GM12875 (cell line): ENCODE results near the gene TXLNB.
"Not testable (repeated sequence)": the region's sequence is repeated elsewhere in the genome, so short reads cannot be mapped to it uniquely, and the experiment has no call there.

Source experiments
- H3K4me3 ChIP-seq: one replicate; pipeline ENCODE4 v1.5.1; 2011; ENCODE audit warnings: low read depth, low read length, control low read depth
- TF ChIP-seq, protein P1 (sequence below): IDR thresholded peaks from 2 replicates; pipeline ENCODE4 v1.5.1; 2011; ENCODE audit warnings: low read depth, mild to moderate bottlenecking, control low read depth, inconsistent platforms, low read length, moderate library complexity, borderline replicate concordance; ENCODE audit not compliant: insufficient read depth

Gene TXLNB

DNA sequence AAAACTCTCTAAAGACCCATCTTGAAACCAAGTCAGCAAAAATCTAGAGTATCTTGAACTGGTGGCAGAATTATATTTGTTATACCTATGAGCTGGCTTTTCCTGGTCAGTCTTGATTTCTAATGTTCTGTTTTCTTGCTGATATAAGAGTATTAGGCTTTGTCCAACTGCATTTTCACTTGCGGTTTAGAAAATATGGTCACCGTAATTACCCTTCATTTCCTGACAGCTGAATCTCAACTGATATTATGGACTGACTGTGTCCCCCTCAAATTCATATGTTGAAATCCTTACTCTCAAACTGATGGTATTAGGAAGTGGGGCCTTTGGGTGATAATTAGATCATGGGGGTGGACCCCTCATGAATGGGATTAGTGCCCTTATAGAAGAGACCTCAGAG, 72.1 kb downstream of the TXLNB start:
- H3K4me3 ChIP-seq = no peak overlapping the region
- TF ChIP-seq, protein P1, sequence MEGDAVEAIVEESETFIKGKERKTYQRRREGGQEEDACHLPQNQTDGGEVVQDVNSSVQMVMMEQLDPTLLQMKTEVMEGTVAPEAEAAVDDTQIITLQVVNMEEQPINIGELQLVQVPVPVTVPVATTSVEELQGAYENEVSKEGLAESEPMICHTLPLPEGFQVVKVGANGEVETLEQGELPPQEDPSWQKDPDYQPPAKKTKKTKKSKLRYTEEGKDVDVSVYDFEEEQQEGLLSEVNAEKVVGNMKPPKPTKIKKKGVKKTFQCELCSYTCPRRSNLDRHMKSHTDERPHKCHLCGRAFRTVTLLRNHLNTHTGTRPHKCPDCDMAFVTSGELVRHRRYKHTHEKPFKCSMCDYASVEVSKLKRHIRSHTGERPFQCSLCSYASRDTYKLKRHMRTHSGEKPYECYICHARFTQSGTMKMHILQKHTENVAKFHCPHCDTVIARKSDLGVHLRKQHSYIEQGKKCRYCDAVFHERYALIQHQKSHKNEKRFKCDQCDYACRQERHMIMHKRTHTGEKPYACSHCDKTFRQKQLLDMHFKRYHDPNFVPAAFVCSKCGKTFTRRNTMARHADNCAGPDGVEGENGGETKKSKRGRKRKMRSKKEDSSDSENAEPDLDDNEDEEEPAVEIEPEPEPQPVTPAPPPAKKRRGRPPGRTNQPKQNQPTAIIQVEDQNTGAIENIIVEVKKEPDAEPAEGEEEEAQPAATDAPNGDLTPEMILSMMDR = no peak

DNA sequence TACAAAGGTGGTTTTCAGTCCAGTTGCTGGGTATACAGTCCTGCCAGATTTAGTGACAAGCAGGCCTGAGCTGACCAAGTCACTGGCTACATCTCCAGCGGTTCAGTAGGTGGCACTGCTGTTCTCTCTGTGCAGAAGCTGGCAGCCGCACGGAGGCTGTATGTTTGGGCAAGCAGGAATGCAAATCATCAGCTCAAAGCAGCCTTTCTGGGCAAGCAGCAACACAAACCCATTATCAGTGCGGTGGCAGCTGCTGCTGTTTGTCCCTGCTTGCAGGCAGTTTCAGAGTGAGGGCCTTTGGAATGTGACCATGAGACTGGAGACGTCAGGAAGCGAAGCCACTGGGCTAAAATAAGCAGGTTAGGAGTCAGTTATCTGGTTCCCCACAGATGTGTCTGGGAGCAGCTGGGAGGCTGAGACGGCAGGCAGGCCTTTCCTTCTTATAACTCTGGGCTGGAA, 72.5 kb downstream of the TXLNB start:
- H3K4me3 ChIP-seq = no peak overlapping the region

DNA sequence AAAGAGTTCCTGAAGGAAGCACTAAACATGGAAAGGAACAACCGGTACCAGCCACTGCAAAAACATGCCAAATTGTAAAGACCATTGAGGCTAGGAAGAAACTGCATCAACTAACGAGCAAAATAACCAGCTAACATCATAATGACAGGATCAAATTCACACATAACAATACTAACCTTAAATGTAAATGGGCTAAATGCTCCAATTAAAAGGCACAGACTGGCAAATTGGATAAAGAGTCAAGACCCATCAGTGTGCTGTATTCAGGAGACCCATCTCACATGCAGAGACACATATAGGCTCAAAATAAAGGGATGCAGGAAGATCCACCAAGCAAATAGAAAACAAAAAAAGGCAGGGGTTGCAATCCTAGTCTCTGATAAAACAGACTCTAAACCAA, 79.3 kb downstream of the TXLNB start:
- not testable (repeated sequence) for H3K4me3 ChIP-seq

More for the DNA sequence above, 72.5 kb downstream of the TXLNB start:
- TF ChIP-seq, protein P1 = peak; percentile 82

DNA sequence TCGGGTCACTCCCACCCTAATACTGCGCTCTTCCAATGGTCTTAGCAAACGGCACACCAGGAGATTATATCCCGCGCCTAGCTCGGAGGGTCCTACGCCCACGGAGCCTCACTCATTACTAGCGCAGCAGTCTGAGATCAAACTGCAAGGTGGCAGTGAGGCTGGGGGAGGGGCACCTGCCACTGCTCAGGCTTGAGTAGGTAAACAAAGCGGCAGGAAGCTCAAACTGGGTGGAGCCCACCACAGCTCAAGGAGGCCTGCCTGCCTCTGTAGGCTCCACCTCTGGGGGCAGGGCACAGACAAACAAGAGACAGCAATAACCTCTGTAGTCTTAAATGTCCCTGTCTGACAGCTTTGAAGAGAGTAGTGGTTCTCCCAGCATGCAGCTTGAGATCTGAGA, 81.0 kb downstream of the TXLNB start:
- H3K4me3 ChIP-seq = not testable (repeated sequence)

DNA sequence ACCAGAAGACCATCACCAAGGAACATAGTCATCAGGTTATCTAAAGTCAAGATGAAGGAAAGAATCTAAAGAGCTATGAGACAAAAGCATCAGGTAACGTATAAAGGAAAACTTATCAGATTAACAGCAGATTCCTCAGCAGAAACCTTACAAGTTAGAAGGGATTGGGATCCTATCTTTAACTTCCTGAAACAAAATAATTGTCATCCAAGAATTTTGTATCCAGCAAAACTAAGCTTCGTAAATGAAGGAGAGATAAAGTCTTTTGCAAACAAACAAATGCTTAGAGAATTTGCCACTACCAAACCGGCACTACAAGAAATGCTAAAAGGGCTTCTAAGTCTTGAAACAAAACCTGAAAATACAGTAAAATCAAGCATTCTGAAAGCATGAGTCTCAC, 86.0 kb downstream of the TXLNB start:
- TF ChIP-seq, protein P1 = no peak
- H3K4me3 ChIP-seq = no peak overlapping the region

DNA sequence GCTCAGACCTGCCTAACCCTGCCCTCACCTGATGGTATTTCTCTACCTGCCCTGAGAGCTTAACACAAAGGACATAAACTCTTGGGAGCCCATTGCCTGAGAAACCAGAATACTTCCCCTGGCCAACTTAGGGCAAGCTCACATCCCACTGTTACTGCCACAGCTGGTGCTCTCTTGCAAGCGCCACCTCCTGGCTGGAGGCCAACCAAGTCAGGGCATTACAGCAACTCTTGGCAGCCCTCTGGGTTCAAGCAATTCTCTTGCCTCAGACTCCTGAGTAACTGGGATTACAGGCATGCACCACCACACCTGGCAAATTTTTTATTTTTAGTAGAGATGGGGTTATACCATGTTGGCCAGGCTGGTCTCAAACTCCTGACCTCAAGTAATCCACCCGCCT, 86.8 kb downstream of the TXLNB start:
- H3K4me3 ChIP-seq = no peak overlapping the region
- TF ChIP-seq, protein P1 = no peak

DNA sequence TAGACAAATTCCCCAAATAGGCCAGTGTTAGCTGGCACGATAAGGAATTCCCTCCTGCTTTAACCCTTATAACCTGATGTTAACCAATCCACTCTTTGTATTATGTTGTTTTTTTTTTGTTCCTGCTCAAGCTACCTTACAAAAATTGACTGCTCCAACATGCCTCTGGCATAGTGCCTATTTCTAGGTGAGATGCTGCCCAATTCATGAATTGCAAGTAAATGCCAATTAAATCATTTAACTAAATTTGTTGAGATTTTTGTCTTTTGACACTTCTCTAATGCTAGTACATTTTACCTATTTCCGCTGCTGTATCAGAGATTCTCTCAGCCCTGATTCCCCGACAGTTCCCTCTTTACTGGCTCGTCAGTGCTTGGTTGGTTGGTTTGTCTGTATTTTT, 90.4 kb downstream of the TXLNB start:
- TF ChIP-seq, protein P1 = no peak
- no peak overlapping the region for H3K4me3 ChIP-seq

DNA sequence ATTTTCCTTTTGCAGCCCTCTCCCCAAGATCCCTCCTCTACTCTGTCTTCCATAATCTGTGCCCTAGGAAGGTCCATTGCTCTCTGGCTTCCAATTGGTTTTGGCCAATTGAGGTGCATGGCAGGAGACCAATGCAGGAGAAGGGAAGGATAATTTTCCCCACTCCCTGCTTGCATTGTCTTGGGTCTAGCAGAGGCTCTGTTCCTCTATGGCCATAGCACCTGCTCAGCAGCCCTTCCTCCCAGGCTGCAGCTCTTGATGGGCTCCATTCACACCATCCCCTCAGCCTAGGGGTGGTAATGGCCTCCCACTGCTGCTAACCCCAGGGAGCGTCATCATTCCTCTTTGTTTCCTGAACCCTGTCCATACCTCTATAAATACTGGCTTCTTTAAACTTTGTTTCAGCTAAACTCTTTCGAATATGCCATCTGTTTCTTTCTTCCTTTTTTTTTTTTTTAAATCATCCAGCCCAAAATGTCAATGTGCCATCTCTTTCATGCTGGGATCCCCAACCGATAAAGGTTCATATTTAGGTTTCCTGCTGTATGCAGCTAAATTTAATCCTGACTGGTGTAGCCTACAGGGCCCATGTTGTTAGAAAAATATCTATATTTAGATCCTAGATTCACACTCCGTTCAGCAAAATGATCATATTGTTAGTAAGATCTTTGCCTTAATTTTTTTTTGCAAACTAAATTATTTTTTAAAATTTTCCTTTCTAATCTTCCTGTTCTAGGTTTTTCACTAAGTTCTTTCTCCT, 93.1 kb downstream of the TXLNB start:
- TF ChIP-seq, protein P1 = no peak
- no peak overlapping the region for H3K4me3 ChIP-seq
